IMR-90 (cell line): ENCODE results near the gene ZYX. TPM values are rescaled to one million over a fixed set of nuclear protein-coding genes. Genes with fewer than 3 reads are reported as not detected.

ENCODE experiments used
- ATAC-seq: fragments of 200-7000 bp; cut with Tn5 transposase; 2 replicates; pipeline ENCODE4 v1.9.1; 2020; ENCODE audit warnings: low read depth, mild to moderate bottlenecking, moderate library complexity
- BruUV-seq: library from RNA; stranded (reverse); fragments of 400-500 nt; replicated peaks from 2 replicates; lab custom pipeline; 2021; lab: Mats Ljungman, UMichigan
- CTCF ChIA-PET: fragments of 300-600 bp; formaldehyde crosslinking; extraction: SDS; loops from one replicate; lab custom pipeline; 2021; ENCODE audit warnings: antibody characterized with exemption; lab: Yijun Ruan, JAX
- POLR2A ChIA-PET: fragments of 300-600 bp; sonication (Branson Sonifier 250); formaldehyde crosslinking; loops from one replicate; lab custom pipeline; 2022; ENCODE audit warnings: antibody characterized with exemption; ENCODE audit not compliant: unreplicated experiment; lab: Charles Lee
- DNase-seq: peaks from one replicate; pipeline ENCODE4 v3.0.0; 2013
- H2AFZ ChIP-seq: replicated peaks from 2 replicates; pipeline ENCODE3; 2013; ENCODE audit warnings: low read length, mild to moderate bottlenecking; ENCODE audit not compliant: poor library complexity
- H2AK5ac ChIP-seq: 2 replicates; pipeline ENCODE4 v1.6.1; 2013; ENCODE audit warnings: low read depth, low read length, inconsistent platforms
- H2AK9ac ChIP-seq: replicated peaks from 2 replicates; pipeline ENCODE3; 2013; ENCODE audit warnings: mild to moderate bottlenecking, low read depth, low read length, moderate library complexity; ENCODE audit not compliant: poor library complexity
- H2BK120ac ChIP-seq: 2 replicates; pipeline ENCODE4 v1.6.1; 2013; ENCODE audit warnings: low read depth, low read length, inconsistent platforms
- H2BK15ac ChIP-seq: 3 replicates; pipeline ENCODE4 v1.6.1; 2013; ENCODE audit warnings: low read depth, low read length, inconsistent platforms
- H2BK20ac ChIP-seq: 2 replicates; pipeline ENCODE4 v1.6.1; 2013; ENCODE audit warnings: low read depth, mild to moderate bottlenecking, inconsistent platforms, low read length, moderate library complexity
- H2BK5ac ChIP-seq: 2 replicates; pipeline ENCODE4 v1.6.1; 2013; ENCODE audit warnings: mild to moderate bottlenecking, low read depth, low read length, inconsistent platforms; ENCODE audit not compliant: poor library complexity, severe bottlenecking
- H3K14ac ChIP-seq: replicated peaks from 2 replicates; pipeline ENCODE4 v1.6.1; 2013; ENCODE audit warnings: low read depth, low read length, inconsistent platforms
- H3K18ac ChIP-seq: 2 replicates; pipeline ENCODE4 v1.6.1; 2013; ENCODE audit warnings: low read depth, low read length, control low read depth
- H3K23ac ChIP-seq: 2 replicates; pipeline ENCODE4 v1.6.1; 2013; ENCODE audit warnings: low read depth, low read length, inconsistent platforms
- H3K27ac ChIP-seq: 2 replicates; pipeline ENCODE4 v1.5.1; 2013; ENCODE audit warnings: mild to moderate bottlenecking, control low read depth, low read length; ENCODE audit not compliant: insufficient read depth
- H3K27me3 ChIP-seq: 2 replicates; pipeline ENCODE4 v1.6.1; 2013; ENCODE audit warnings: low read length; ENCODE audit not compliant: control insufficient read depth, insufficient read depth
- H3K36me3 ChIP-seq: 2 replicates; pipeline ENCODE4 v1.6.1; 2013; ENCODE audit warnings: low read length, mixed read lengths; ENCODE audit not compliant: control insufficient read depth, insufficient read depth
- H3K4ac ChIP-seq: 2 replicates; pipeline ENCODE4 v1.6.1; 2013; ENCODE audit warnings: low read depth, low read length, inconsistent platforms
- H3K4me1 ChIP-seq: 2 replicates; pipeline ENCODE4 v1.6.1; 2013; ENCODE audit warnings: low read length, mixed read lengths; ENCODE audit not compliant: control insufficient read depth, insufficient read depth
- H3K4me2 ChIP-seq: 2 replicates; pipeline ENCODE4 v1.6.1; 2013; ENCODE audit warnings: low read depth, mild to moderate bottlenecking, control low read depth, low read length, moderate library complexity
- H3K4me3 ChIP-seq: 2 replicates; pipeline ENCODE4 v1.5.1; 2013; ENCODE audit warnings: low read depth, mild to moderate bottlenecking, control low read depth, low read length, moderate library complexity; ENCODE audit not compliant: insufficient read depth
- H3K56ac ChIP-seq: 2 replicates; pipeline ENCODE4 v1.6.1; 2013; ENCODE audit warnings: low read length, inconsistent platforms; ENCODE audit not compliant: insufficient read depth; ENCODE audit errors: extremely low read depth
- H3K79me1 ChIP-seq, 2 experiments: 2 replicates each; pipeline ENCODE4 v1.6.1; 2013; ENCODE audit warnings: low read length in 2 of 2, inconsistent platforms in 1 of 2, low read depth in 1 of 2
- H3K9ac ChIP-seq: 2 replicates; pipeline ENCODE4 v1.6.1; 2013; ENCODE audit warnings: low read depth, low read length, control low read depth
- H3K9me1 ChIP-seq: 2 replicates; pipeline ENCODE4 v1.6.1; 2013; ENCODE audit warnings: low read length, inconsistent platforms; ENCODE audit not compliant: insufficient read depth
- H3K9me3 ChIP-seq: 2 replicates; pipeline ENCODE4 v1.6.1; 2013; ENCODE audit warnings: low read length; ENCODE audit not compliant: control insufficient read depth, insufficient read depth
- H4K20me1 ChIP-seq: 2 replicates; pipeline ENCODE4 v1.6.1; 2013; ENCODE audit warnings: low read length, inconsistent platforms; ENCODE audit not compliant: insufficient read depth
- H4K5ac ChIP-seq: 2 replicates; pipeline ENCODE4 v1.6.1; 2013; ENCODE audit warnings: mild to moderate bottlenecking, low read depth, low read length, control low read depth
- H4K8ac ChIP-seq, 2 experiments: 2 replicates each; pipeline ENCODE4 v1.6.1; 2013; ENCODE audit warnings: low read depth in 2 of 2, low read length in 2 of 2, control low read depth in 1 of 2, inconsistent platforms in 1 of 2
- H4K91ac ChIP-seq: 2 replicates; pipeline ENCODE4 v1.6.1; 2013; ENCODE audit warnings: low read depth, low read length, inconsistent platforms; ENCODE audit not compliant: insufficient read depth
- FOS ChIP-seq: fragments of 150-350 bp; IDR thresholded peaks from 2 replicates; pipeline ENCODE4 v1.6.1; 2016; ENCODE audit warnings: low read depth, low read length
- NFE2L2 ChIP-seq: fragments of 150-350 bp; IDR thresholded peaks from 2 replicates; pipeline ENCODE4 v1.6.1; 2016; ENCODE audit warnings: low read depth, mild to moderate bottlenecking, low read length
- RFX5 ChIP-seq: IDR thresholded peaks from 2 replicates; pipeline ENCODE4 v1.8.0; 2012; ENCODE audit warnings: low read depth, mild to moderate bottlenecking, low read length, moderate library complexity
- WGBS, 2 experiments: methylation state at CpG; one replicate each; pipeline versions ENCODE4 v1.1.5 to v1.1.7; 2013; ENCODE audit warnings: missing lambda C conversion rate in 2 of 2; ENCODE audit not compliant: insufficient read length in 1 of 2; ENCODE audit errors: extremely low coverage in 2 of 2; 5-methylcytosine and 5-hydroxymethylcytosine counted together
- dilution Hi-C: fragments of 300-500 bp; cut with HindIII; formaldehyde crosslinking; loops from one replicate; pipeline ENCODE4 v1.14.3; 2018; ENCODE audit warnings: low sequenced_read_pairs; ENCODE audit not compliant: unreplicated experiment
- in situ Hi-C: fragments of 300-500 bp; cut with MboI; formaldehyde crosslinking; loops from 3 replicates; pipeline ENCODE4 v1.14.3; 2019; ENCODE audit warnings: low sequenced_read_pairs, inconsistent platforms, mixed read lengths
- intact Hi-C: fragments of 100-400 bp; cut with micrococcal nuclease; formaldehyde crosslinking; loops from 2 replicates; pipeline ENCODE4 v1.10.0; 2022
- polyA plus RNA-seq, 3 experiments: library from polyadenylated mRNA; depleted of rRNA; stranded (reverse); fragments of >200 nt; gene quantifications; 2 replicates each; pipeline ENCODE4 v1.2.3, GENCODE V29; 2012; ENCODE audit warnings: low replicate concordance in 1 of 3
- total RNA-seq: library from RNA; depleted of rRNA; stranded (reverse); fragments of >200 nt; gene quantifications from 2 replicates; pipeline ENCODE4 v1.2.3, GENCODE V29; 2012

Gene ZYX
- total and polyA plus RNA-seq, 2 of the 4 experiments (the other 2 are of a cell fraction), result 22.6 to 334 TPM

- WGBS, 2 experiments, result 20% methylated on average over 1 of the region's 11 CpGs; no CpG with 5 or more reads in 1 of the 2 experiments
- dilution Hi-C loops, result no loop called here
- Histone ChIP-seq H3K4ac (no peak overlapping the region), H2BK5ac (no peak overlapping the region), H2BK20ac (no peak overlapping the region), H3K36me3 (no peaks in the 10 kb centered on the region), H3K23ac (no peak overlapping the region), H3K4me3 (no peak overlapping the region), H4K8ac (no peak overlapping the region), H2AK9ac (no peak overlapping the region), H2BK15ac (no peak overlapping the region), H3K27ac (no peak overlapping the region), H3K27me3 (peaks cover 29% of the 10 kb centered on the region), H3K4me1 (no peaks in the 10 kb centered on the region), H3K18ac (no peak overlapping the region), H3K9me3 (no peaks in the 10 kb centered on the region), H3K4me2 (no peak overlapping the region), H3K79me1 (no peaks in the 10 kb centered on the region), H4K91ac (no peak overlapping the region), H3K14ac (no peak overlapping the region), H3K9me1 (no peaks in the 10 kb centered on the region; the same call in 1 of the 2 replicates), H3K9ac (no peak overlapping the region), H4K5ac (no peak overlapping the region), H4K20me1 (no peaks in the 10 kb centered on the region), H3K56ac (no peak overlapping the region), H2BK120ac (no peak overlapping the region), H2AK5ac (no peak overlapping the region), H2AFZ (no peak overlapping the region)
- in situ Hi-C loops, result no loop called here
- DNase-seq (no peak), ATAC-seq (no peak)
- no TSS peak for BruUV-seq
- CTCF ChIA-PET, result interaction anchor here (0.6 kb wide), 1 partner anchor 42 kb away, joined by 3 read pairs; no protein-coding TSS in a partner anchor
- POLR2A ChIA-PET, result no interaction called here
- TF ChIP-seq RFX5 (no peak), FOS (no peak), NFE2L2 (no peak)
- intact Hi-C loops, result no loop called here
Observed at GRCh38 chr7:143352531-143353002, 28.6 kb upstream of the ZYX start.
